ENCODE measurements around the gene CLASP1. TPM values are rescaled to one million over a fixed set of nuclear protein-coding genes. Genes with fewer than 3 reads are reported as not detected.
"Not testable (repeated sequence)": the region's sequence is repeated elsewhere in the genome, so short reads cannot be mapped to it uniquely, and the experiment has no call there.

The CLASP1 gene
- total RNA-seq, 2 experiments from 2014 or later = 33.8 to 72.4 TPM

GRCh38 chr2:121303531-121304263 lies 345.6 kb downstream of the CLASP1 start:
- Histone ChIP-seq H2AFZ (ENCODE audit: low read length) (no peak overlapping the region), H3K4me2 (ENCODE audit: low read length) (no peak overlapping the region), H3K27ac (ENCODE audit: low read depth, low read length, poor library complexity, severe bottlenecking) (no peak overlapping the region), H3K9me2 (ENCODE audit: insufficient read depth, low read length) (no peaks in the 10 kb centered on the region), H4K20me1 (ENCODE audit: insufficient read depth, low read length) (no peaks in the 10 kb centered on the region), H3K79me2 (ENCODE audit: insufficient read depth, low read depth, low read length) (no peaks in the 10 kb centered on the region), H3K36me3 (ENCODE audit: insufficient read depth, low read length) (no peaks in the 10 kb centered on the region), H3K9me3 (ENCODE audit: low read length) (no peaks in the 10 kb centered on the region), H3K4me3 (ENCODE audit: low read depth, low read length, poor library complexity, severe bottlenecking) (no peak overlapping the region), H3K4me1 (ENCODE audit: insufficient read depth, low read length, poor library complexity, severe bottlenecking) (no peaks in the 10 kb centered on the region)
- TF ChIP-seq EZH2phosphoT487 (IDR thresholded peaks at IDR 0.05; ENCODE audit: borderline replicate concordance, low read depth, low read length) = no peak
- TF ChIP-seq, protein P1, sequence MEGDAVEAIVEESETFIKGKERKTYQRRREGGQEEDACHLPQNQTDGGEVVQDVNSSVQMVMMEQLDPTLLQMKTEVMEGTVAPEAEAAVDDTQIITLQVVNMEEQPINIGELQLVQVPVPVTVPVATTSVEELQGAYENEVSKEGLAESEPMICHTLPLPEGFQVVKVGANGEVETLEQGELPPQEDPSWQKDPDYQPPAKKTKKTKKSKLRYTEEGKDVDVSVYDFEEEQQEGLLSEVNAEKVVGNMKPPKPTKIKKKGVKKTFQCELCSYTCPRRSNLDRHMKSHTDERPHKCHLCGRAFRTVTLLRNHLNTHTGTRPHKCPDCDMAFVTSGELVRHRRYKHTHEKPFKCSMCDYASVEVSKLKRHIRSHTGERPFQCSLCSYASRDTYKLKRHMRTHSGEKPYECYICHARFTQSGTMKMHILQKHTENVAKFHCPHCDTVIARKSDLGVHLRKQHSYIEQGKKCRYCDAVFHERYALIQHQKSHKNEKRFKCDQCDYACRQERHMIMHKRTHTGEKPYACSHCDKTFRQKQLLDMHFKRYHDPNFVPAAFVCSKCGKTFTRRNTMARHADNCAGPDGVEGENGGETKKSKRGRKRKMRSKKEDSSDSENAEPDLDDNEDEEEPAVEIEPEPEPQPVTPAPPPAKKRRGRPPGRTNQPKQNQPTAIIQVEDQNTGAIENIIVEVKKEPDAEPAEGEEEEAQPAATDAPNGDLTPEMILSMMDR (conservative IDR thresholded peaks at IDR 0.05; ENCODE audit: low read length) = no peak
- POLR2A ChIA-PET = interaction anchor here (0.5 kb wide), 1 partner anchor 9 kb away, joined by 4 read pairs; no protein-coding TSS in a partner anchor
- CTCF ChIA-PET (ENCODE audit: unreplicated experiment) = no interaction called here
- intact Hi-C loops (cut with micrococcal nuclease; ENCODE audit: unreplicated experiment) = no loop called here
- no peak for DNase-seq (ENCODE audit: low spot score)
- BruUV-seq (replicated peaks) = no TSS peak

GRCh38 chr2:121301190-121301589 lies 348.1 kb downstream of the CLASP1 start:
- BruUV-seq (replicated peaks); POLR2A ChIA-PET; H3K36me3 ChIP-seq (ENCODE audit: insufficient read depth, low read length); H3K4me1 ChIP-seq (ENCODE audit: insufficient read depth, low read length, poor library complexity, severe bottlenecking); H2AFZ ChIP-seq (ENCODE audit: low read length); H3K79me2 ChIP-seq (ENCODE audit: insufficient read depth, low read depth, low read length); H3K27ac ChIP-seq (ENCODE audit: low read depth, low read length, poor library complexity, severe bottlenecking); H3K4me3 ChIP-seq (ENCODE audit: low read depth, low read length, poor library complexity, severe bottlenecking); H3K9me3 ChIP-seq (ENCODE audit: low read length); DNase-seq (ENCODE audit: low spot score); intact Hi-C loops (cut with micrococcal nuclease; ENCODE audit: unreplicated experiment); H3K4me2 ChIP-seq (ENCODE audit: low read length); H3K9me2 ChIP-seq (ENCODE audit: insufficient read depth, low read length); H4K20me1 ChIP-seq (ENCODE audit: insufficient read depth, low read length): not testable (repeated sequence)
- CTCF ChIA-PET (ENCODE audit: unreplicated experiment) = interaction anchor here (0.6 kb wide), 1 partner anchor 55 kb away, joined by 7 read pairs; no protein-coding TSS in a partner anchor

DNA sequence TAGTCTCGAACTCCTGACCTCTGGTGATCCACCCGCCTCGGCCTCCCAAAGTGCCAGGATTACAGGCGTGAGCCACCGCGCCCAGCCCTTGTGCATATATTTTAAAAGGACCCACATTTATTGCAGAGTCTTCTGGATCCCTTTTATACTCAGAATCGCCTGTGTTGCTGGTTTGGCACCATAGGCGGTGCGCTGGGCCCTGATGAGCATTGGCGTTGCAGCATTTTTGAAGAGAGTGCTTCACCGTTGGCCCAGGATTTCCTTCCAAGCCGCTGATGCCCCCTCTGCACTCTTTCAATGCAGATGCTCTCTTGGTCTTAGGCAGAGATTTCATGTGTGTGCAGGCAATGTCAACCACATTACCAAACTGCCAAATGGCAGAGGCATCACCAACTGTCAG lies 350.8 kb downstream of the CLASP1 start:
- no TSS peak for BruUV-seq (replicated peaks)
- no peak overlapping the region for H3K4me3 ChIP-seq (ENCODE audit: low read depth, low read length, poor library complexity, severe bottlenecking)
- POLR2A ChIA-PET = no interaction called here
- H3K27ac ChIP-seq (ENCODE audit: low read depth, low read length, poor library complexity, severe bottlenecking) = no peak overlapping the region
- no peak for TF ChIP-seq EZH2phosphoT487 (IDR thresholded peaks at IDR 0.05; ENCODE audit: borderline replicate concordance, low read depth, low read length)
- TF ChIP-seq, protein P1 (conservative IDR thresholded peaks at IDR 0.05; ENCODE audit: low read length) = no peak
- H3K9me3 ChIP-seq (ENCODE audit: low read length) = no peaks in the 10 kb centered on the region
- no peak overlapping the region for H2AFZ ChIP-seq (ENCODE audit: low read length)
- no peaks in the 10 kb centered on the region for H3K79me2 ChIP-seq (ENCODE audit: insufficient read depth, low read depth, low read length)
- DNase-seq (ENCODE audit: low spot score) = no peak
- H3K9me2 ChIP-seq (ENCODE audit: insufficient read depth, low read length) = no peaks in the 10 kb centered on the region
- no peaks in the 10 kb centered on the region for H4K20me1 ChIP-seq (ENCODE audit: insufficient read depth, low read length)
- H3K4me2 ChIP-seq (ENCODE audit: low read length) = no peak overlapping the region
- no peaks in the 10 kb centered on the region for H3K36me3 ChIP-seq (ENCODE audit: insufficient read depth, low read length)
- H3K4me1 ChIP-seq (ENCODE audit: insufficient read depth, low read length, poor library complexity, severe bottlenecking) = no peaks in the 10 kb centered on the region
- CTCF ChIA-PET (ENCODE audit: unreplicated experiment) = no interaction called here
- intact Hi-C loops (cut with micrococcal nuclease; ENCODE audit: unreplicated experiment) = no loop called here

- BruUV-seq (replicated peaks); intact Hi-C loops (cut with micrococcal nuclease; ENCODE audit: unreplicated experiment); POLR2A ChIA-PET: not testable (repeated sequence)
Observed at GRCh38 chr2:121297866-121298265, 351.4 kb downstream of the CLASP1 start.

More at GRCh38 chr2:121297866-121298265, 351.4 kb downstream of the CLASP1 start:
- H3K9me2 ChIP-seq (ENCODE audit: insufficient read depth, low read length); H3K36me3 ChIP-seq (ENCODE audit: insufficient read depth, low read length); H3K4me3 ChIP-seq (ENCODE audit: low read depth, low read length, poor library complexity, severe bottlenecking); H3K9me3 ChIP-seq (ENCODE audit: low read length); H3K27ac ChIP-seq (ENCODE audit: low read depth, low read length, poor library complexity, severe bottlenecking); H3K4me1 ChIP-seq (ENCODE audit: insufficient read depth, low read length, poor library complexity, severe bottlenecking); DNase-seq (ENCODE audit: low spot score); H2AFZ ChIP-seq (ENCODE audit: low read length); H4K20me1 ChIP-seq (ENCODE audit: insufficient read depth, low read length); CTCF ChIA-PET (ENCODE audit: unreplicated experiment); H3K4me2 ChIP-seq (ENCODE audit: low read length); H3K79me2 ChIP-seq (ENCODE audit: insufficient read depth, low read depth, low read length): not testable (repeated sequence)
